Gastroesophageal sphincter (tissue), 4 donors: Measurements from ENCODE around the gene CNTNAP5. TPM values are rescaled to one million over a fixed set of nuclear protein-coding genes. Genes with fewer than 3 reads are reported as not detected.
"Not testable (repeated sequence)": the region's sequence is repeated elsewhere in the genome, so short reads cannot be mapped to it uniquely, and the experiment has no call there.

Experiments
- ATAC-seq: fragments of 150-250 bp; one replicate; pipeline ENCODE4 v1.9.1; 2016; ENCODE audit warnings: mild to moderate bottlenecking, moderate library complexity
- H3K27ac ChIP-seq, 4 donors: fragments of 200-600 bp; sonication (generic) in 3 of 4; 1 replicate in 3 of 4; 2 replicates in 1 of 4; pipeline ENCODE4 v1.5.1; 2016 to 2019
- H3K27me3 ChIP-seq: fragments of 200-600 bp; sonication (generic); one replicate; pipeline ENCODE4 v1.5.1; 2019
- H3K36me3 ChIP-seq, 2 donors: fragments of 200-600 bp; sonication (generic); one replicate each; pipeline ENCODE4 v1.5.1; 2019; ENCODE audit warnings: control low read depth in 1 of 2
- H3K4me1 ChIP-seq, 3 donors: fragments of 200-600 bp; sonication (generic); 1 replicate in 2 of 3; 2 replicates in 1 of 3; pipeline ENCODE4 v1.5.1; 2016 to 2019; ENCODE audit warnings: control low read depth in 2 of 3
- H3K4me3 ChIP-seq, 2 donors: fragments of 200-600 bp; sonication (generic); one replicate each; pipeline ENCODE4 v1.5.1; 2019; ENCODE audit warnings: mild to moderate bottlenecking in 1 of 2, moderate library complexity in 1 of 2
- H3K9me3 ChIP-seq, 3 donors: fragments of 200-600 bp; sonication (generic); one replicate each; pipeline ENCODE4 v1.5.1; 2017 to 2019; ENCODE audit warnings: control low read depth in 2 of 3
- CTCF ChIP-seq, 4 experiments: fragments of 200-600 bp in 2 of 4; fragments of 450-650 bp in 2 of 4; sonication (generic) in 1 of 4; IDR thresholded peaks; one replicate each; pipeline ENCODE4 v1.5.1; 2017 to 2019; ENCODE audit warnings: antibody characterized with exemption in 4 of 4, mild to moderate bottlenecking in 2 of 4, moderate library complexity in 2 of 4
- EP300 ChIP-seq: sonication (generic); formaldehyde crosslinking; IDR thresholded peaks from one replicate; pipeline ENCODE4 v1.6.1; 2017; ENCODE audit warnings: antibody characterized with exemption, mild to moderate bottlenecking
- POLR2A ChIP-seq, 2 donors: fragments of 450-650 bp; IDR thresholded peaks; one replicate each; pipeline ENCODE4 v1.6.1; 2017; ENCODE audit warnings: antibody characterized with exemption in 2 of 2, mild to moderate bottlenecking in 2 of 2, moderate library complexity in 1 of 2
- POLR2AphosphoS5 ChIP-seq: sonication (generic); formaldehyde crosslinking; IDR thresholded peaks from one replicate; pipeline ENCODE4 v1.6.1; 2017; ENCODE audit warnings: antibody characterized with exemption
- WGBS, 2 donors: methylation state at CpG; one replicate each; pipeline ENCODE4 v1.1.5; 2018; ENCODE audit warnings: low coverage in 1 of 2; 5-methylcytosine and 5-hydroxymethylcytosine counted together
- total RNA-seq, 4 donors: library from RNA; depleted of rRNA; stranded (reverse); fragments of >200 nt; gene quantifications; one replicate each; pipeline ENCODE4 v1.1.0, GENCODE V29; 2016

The CNTNAP5 gene
- total RNA-seq, 4 donors from 2014 or later: 3.2 TPM; not detected in 3

GRCh38 chr2:124395961-124396360, 370.9 kb downstream of the CNTNAP5 start:
- no peaks in the 10 kb centered on the region for H3K9me3 ChIP-seq
- H3K27ac ChIP-seq: no peak overlapping the region
- TF ChIP-seq CTCF (IDR thresholded peaks at IDR 0.05) (no peak), POLR2AphosphoS5 (no peak), EP300 (no peak), POLR2A (IDR thresholded peaks at IDR 0.05) (no peak)
- H3K27me3 ChIP-seq: no peaks in the 10 kb centered on the region
- no peak overlapping the region for H3K4me3 ChIP-seq
- WGBS, 2 donors: 13 to 39% methylated on average over 3 of the region's 3 CpGs
- peaks cover 0 to 13% (median 0%) of the 10 kb centered on the region in 3 donors for H3K4me1 ChIP-seq
- no peaks in the 10 kb centered on the region for H3K36me3 ChIP-seq
- no peak for ATAC-seq

GRCh38 chr2:124402274-124402673, 377.2 kb downstream of the CNTNAP5 start:
- Histone ChIP-seq H3K4me1 (no peaks in the 10 kb centered on the region), H3K9me3 (no peaks in the 10 kb centered on the region), H3K4me3 (no peak overlapping the region), H3K36me3 (no peaks in the 10 kb centered on the region), H3K27ac (no peak overlapping the region), H3K27me3 (no peaks in the 10 kb centered on the region)
- no peak for ATAC-seq
- 89 to 100% methylated on average over 2 to 3 of the region's 3 CpGs for WGBS, 2 donors
- TF ChIP-seq CTCF (IDR thresholded peaks at IDR 0.05) (no peak), POLR2AphosphoS5 (no peak), EP300 (no peak), POLR2A (IDR thresholded peaks at IDR 0.05) (no peak)

- not testable (repeated sequence) for H3K27me3 ChIP-seq, ATAC-seq, H3K4me1 ChIP-seq, H3K9me3 ChIP-seq, H3K27ac ChIP-seq, H3K36me3 ChIP-seq, H3K4me3 ChIP-seq
- WGBS, 2 donors: 93% methylated on average over 3 of the region's 35 CpGs; no CpG with 5 or more reads in 1 of the 2 donors
Measured at GRCh38 chr2:124407836-124408534, 382.9 kb downstream of the CNTNAP5 start.

- H3K27me3 ChIP-seq: no peaks in the 10 kb centered on the region
- no peaks in the 10 kb centered on the region for H3K4me1 ChIP-seq
- H3K9me3 ChIP-seq: no peaks in the 10 kb centered on the region
- H3K36me3 ChIP-seq: no peaks in the 10 kb centered on the region
- no peak overlapping the region for H3K4me3 ChIP-seq
- H3K27ac ChIP-seq: no peak overlapping the region
- WGBS, 2 donors: 85 to 90% methylated on average over 1 of the region's 1 CpG
- TF ChIP-seq POLR2AphosphoS5: no peak
- TF ChIP-seq POLR2A (IDR thresholded peaks at IDR 0.05): no peak
- TF ChIP-seq EP300: no peak
- no peak for TF ChIP-seq CTCF (IDR thresholded peaks at IDR 0.05)
- ATAC-seq: no peak
Measured at GRCh38 chr2:124424074-124424473, 399.0 kb downstream of the CNTNAP5 start.

- H3K9me3 ChIP-seq: no peaks in the 10 kb centered on the region
- H3K27me3 ChIP-seq: no peaks in the 10 kb centered on the region
- TF ChIP-seq EP300: no peak
- no peak for TF ChIP-seq POLR2AphosphoS5
- TF ChIP-seq POLR2A (IDR thresholded peaks at IDR 0.05): no peak
- TF ChIP-seq CTCF (IDR thresholded peaks at IDR 0.05): no peak
- H3K4me3 ChIP-seq: no peak overlapping the region
- no peak for ATAC-seq
- no peaks in the 10 kb centered on the region for H3K4me1 ChIP-seq
- no peaks in the 10 kb centered on the region for H3K36me3 ChIP-seq
- H3K27ac ChIP-seq: no peak overlapping the region
- WGBS, 2 donors: 64 to 85% methylated on average over 2 of the region's 2 CpGs
Measured at GRCh38 chr2:124426122-124426521, 401.0 kb downstream of the CNTNAP5 start.
